SJSA1 (cell line): ENCODE results near the gene CDR2. TPM values are rescaled to one million over a fixed set of nuclear protein-coding genes. Genes with fewer than 3 reads are reported as not detected.

ENCODE experiments used
- DNase-seq, 2 experiments: peaks; one replicate each; pipeline ENCODE4 v3.0.0-alpha.2; 2015 to 2020; ENCODE audit warnings: low spot score in 2 of 2, low read depth in 1 of 2
- H3K27ac ChIP-seq: fragments of 250-450 bp; sonication (Bioruptor Pico); 2 replicates; pipeline ENCODE4 v1.5.1; 2020; ENCODE audit warnings: mild to moderate bottlenecking, moderate library complexity
- H3K27me3 ChIP-seq: fragments of 250-450 bp; sonication (Bioruptor Pico); replicated peaks from 2 replicates; pipeline ENCODE4 v1.5.1; 2020; ENCODE audit warnings: mild to moderate bottlenecking, moderate library complexity
- H3K36me3 ChIP-seq: fragments of 250-450 bp; sonication (Bioruptor Pico); 2 replicates; pipeline ENCODE4 v1.5.1; 2020; ENCODE audit warnings: mild to moderate bottlenecking
- H3K4me1 ChIP-seq: fragments of 250-450 bp; sonication (Bioruptor Pico); replicated peaks from 2 replicates; pipeline ENCODE4 v1.6.1; 2021; ENCODE audit warnings: mild to moderate bottlenecking
- H3K4me3 ChIP-seq: fragments of 250-450 bp; sonication (Bioruptor Pico); 2 replicates; pipeline ENCODE4 v1.5.1; 2020; ENCODE audit warnings: mild to moderate bottlenecking
- H3K9me3 ChIP-seq: fragments of 250-450 bp; sonication (Bioruptor Pico); replicated peaks from 2 replicates; pipeline ENCODE4 v1.5.1; 2020; ENCODE audit warnings: mild to moderate bottlenecking
- total RNA-seq: library from RNA; depleted of rRNA; stranded (reverse); fragments of >200 nt; shearing (Covaris generic); gene quantifications from 2 replicates; pipeline ENCODE4 v1.2.3, GENCODE V29; 2014

CDR2 gene
- total RNA-seq, 1 experiment from 2014 or later: 32.0 TPM

DNA sequence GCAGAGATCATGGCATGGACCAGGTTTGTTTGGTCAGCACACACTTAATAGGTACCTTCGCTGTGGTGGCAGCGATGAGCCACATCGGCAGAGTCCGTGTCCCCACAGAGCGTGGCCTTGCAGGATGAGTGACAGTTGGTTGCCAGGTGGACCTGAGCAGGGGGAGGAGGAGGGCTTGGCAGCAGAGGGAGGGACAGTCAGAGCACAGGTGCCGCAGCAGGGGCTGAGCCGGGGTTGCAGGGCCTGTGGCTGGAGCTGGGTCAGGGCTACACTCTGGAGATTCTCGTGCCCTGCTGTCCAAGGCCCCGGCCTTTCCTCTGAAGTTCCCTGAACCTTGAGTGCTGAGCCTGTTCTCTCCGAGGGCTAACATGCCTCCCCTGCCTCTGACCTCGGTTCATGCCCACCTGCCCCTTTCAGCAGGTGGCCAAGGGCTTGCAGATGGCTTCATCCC lies 52.4 kb downstream of the CDR2 start:
- H3K9me3 ChIP-seq: no peaks in the 10 kb centered on the region
- DNase-seq: peak in 1 of 2 experiments; percentile 30
- H3K4me3 ChIP-seq: no peak overlapping the region
- no peaks in the 10 kb centered on the region for H3K4me1 ChIP-seq
- no peaks in the 10 kb centered on the region for H3K27me3 ChIP-seq
- H3K36me3 ChIP-seq: peaks cover 46% of the 10 kb centered on the region
- no peak overlapping the region for H3K27ac ChIP-seq

DNA sequence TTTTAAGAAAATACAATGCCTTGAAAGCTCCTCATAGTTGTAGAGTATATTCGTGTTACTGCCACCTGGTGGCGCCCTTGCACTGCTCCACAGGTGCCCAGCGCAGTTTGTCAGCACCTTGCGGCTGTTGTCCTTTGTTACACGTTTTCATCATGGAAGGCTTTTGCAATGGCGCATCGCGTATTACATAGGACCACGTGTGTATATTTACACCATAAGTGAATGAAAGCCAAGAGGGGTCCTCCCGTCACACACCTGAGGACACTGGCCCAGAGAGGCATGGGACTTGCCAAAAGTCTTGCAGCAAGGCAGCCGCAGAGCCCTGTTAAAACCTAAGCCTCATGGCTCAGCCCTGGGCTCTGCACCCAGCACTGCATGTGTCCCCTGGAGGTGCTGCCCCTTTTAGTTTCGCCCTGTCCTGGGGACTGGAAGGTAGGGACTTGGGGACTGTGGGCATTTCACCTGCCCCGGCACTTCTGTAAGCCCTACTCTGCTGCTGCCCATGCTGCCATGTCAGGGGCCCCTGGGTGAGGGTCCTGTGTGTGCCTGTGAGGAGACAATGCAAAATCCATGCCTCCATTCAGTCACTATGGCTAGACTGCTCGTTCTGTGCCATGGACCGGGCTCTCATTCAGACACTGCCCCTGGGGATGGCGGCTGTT lies 52.9 kb downstream of the CDR2 start:
- Histone ChIP-seq H3K4me1 (no peaks in the 10 kb centered on the region), H3K36me3 (peaks cover 41% of the 10 kb centered on the region), H3K27ac (no peak overlapping the region), H3K4me3 (no peak overlapping the region), H3K9me3 (no peaks in the 10 kb centered on the region), H3K27me3 (no peaks in the 10 kb centered on the region)
- DNase-seq: peak; percentile 44 to 55

DNA sequence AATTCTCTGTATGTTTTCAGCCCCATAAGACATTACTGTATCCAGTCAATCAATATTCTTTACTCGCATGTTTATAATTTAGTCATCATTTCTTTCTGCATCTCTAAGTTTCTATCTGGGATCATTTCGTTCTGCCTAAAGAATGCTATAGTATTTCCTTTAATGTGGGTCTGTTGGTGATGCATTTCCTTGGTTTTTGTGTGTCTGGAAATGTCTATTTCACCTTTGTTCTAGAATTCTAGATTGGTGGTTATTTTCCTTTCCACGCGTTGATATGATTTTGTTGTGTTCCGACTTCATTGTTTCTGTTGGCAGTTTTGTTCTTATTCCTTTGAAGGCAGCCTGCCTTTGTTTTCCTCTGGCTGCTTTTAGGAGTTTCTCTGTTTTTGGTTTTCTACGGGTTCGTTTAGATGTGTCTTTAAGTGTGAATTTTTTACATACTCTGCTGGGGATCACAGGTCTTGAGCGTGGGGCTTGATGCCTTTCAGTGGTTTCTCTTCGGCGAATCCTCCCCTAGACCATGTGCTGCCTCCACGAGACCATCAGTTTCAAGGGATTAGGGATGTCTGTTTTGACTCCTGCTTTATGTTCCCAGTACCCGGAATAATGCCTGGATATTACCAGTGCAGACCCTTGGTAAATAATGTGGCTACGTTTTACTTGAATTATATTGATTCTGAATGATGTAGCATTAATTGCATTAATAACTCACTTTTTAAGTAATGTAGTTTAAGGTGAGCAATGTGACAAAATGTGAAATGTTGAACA lies 53.7 kb downstream of the CDR2 start:
- DNase-seq: no peak
- peaks cover 45% of the 10 kb centered on the region for H3K36me3 ChIP-seq
- H3K27me3 ChIP-seq: no peaks in the 10 kb centered on the region

DNA sequence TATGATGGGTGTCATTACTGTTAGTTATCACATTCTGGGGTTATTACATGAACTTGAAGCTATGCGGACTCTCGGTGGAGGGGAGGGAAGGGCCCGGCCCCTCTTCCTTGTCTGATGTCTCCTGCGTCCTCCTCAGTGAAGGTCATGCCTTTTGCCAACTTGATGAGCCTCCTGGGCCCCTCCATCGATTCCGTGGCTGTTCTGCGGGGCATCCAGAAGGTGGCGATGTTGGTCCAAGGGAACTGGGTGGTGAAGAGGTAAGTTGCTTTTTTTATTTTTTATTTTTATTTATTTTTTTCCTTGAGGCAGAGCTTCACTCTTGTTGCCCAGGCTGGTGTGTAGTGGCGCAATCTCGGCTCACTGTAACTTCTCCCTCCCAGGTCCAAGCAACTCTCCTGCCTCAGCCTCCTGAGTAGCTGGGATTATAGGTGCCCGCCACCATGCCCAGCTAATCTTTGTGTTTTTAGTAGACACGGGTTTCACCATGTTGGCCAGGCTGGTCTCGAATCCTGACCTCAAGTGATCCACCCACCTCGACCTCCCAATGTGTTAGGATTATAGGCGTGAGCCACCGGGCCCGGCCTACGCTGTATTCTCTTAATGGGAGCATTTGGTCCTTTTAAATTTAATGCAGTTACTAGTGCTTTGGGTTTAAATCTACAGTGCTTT lies 55.6 kb downstream of the CDR2 start:
- DNase-seq: peak in 1 of 2 experiments; percentile 49
- Histone ChIP-seq H3K27ac (no peak overlapping the region), H3K9me3 (no peaks in the 10 kb centered on the region), H3K36me3 (peaks cover 46% of the 10 kb centered on the region), H3K4me3 (no peak overlapping the region), H3K27me3 (no peaks in the 10 kb centered on the region), H3K4me1 (no peaks in the 10 kb centered on the region)

More for the DNA sequence above, 53.7 kb downstream of the CDR2 start:
- no peaks in the 10 kb centered on the region for H3K9me3 ChIP-seq
- no peak overlapping the region for H3K4me3 ChIP-seq
- H3K27ac ChIP-seq: no peak overlapping the region
- H3K4me1 ChIP-seq: no peaks in the 10 kb centered on the region

DNA sequence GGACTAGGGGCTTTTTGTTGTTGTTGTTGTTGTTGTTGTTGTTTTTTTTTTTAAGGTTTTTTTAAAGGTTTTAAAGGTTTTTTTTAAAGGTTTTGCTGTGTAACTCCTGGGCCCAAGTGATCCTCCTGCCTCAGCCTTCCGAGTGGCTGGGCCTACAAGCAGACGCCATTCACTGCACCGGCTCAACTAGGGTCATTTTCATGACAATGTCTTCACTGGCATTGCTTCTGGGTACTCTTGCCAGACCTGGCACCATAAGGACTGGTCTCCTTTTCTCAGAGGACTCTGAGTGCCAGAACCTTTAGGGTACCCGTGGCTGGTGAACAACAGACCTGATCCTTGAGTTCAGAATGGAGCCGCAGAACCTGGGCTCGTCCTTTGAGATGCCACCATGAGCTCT lies 56.8 kb downstream of the CDR2 start:
- DNase-seq: no peak
- H3K36me3 ChIP-seq: peaks cover 52% of the 10 kb centered on the region
- H3K4me3 ChIP-seq: no peak overlapping the region
- no peak overlapping the region for H3K27ac ChIP-seq
- H3K9me3 ChIP-seq: no peaks in the 10 kb centered on the region
- no peaks in the 10 kb centered on the region for H3K4me1 ChIP-seq
- H3K27me3 ChIP-seq: no peaks in the 10 kb centered on the region

DNA sequence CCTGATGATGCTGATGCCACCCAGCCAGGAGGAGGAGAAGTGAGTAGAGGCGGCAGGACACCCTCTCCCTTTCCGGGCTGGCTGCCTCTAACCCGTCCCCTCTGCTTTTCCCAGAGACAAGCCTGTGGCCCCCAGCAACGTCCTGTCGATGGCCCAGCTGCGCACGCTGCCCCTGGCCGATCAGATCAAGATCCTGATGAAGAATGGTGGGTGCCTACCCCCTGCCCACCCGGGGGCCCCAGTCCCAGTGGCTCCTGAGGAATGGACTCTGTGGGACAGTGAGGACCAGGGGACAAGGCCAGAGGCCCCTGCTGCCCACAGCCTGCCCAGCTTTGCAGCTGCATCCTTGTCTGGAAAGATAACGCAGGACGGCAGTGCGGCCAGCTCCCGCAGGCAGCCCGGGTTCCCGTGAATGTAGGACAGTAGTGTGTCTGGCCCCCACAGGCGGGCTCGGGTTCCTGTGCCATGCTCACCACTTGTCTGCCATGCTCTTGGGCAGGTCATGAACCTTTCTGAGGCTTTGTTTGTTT lies 57.4 kb downstream of the CDR2 start:
- Histone ChIP-seq H3K36me3 (peaks cover 50% of the 10 kb centered on the region), H3K4me3 (no peak overlapping the region), H3K9me3 (no peaks in the 10 kb centered on the region), H3K4me1 (no peaks in the 10 kb centered on the region), H3K27ac (no peak overlapping the region), H3K27me3 (no peaks in the 10 kb centered on the region)
- DNase-seq: no peak

DNA sequence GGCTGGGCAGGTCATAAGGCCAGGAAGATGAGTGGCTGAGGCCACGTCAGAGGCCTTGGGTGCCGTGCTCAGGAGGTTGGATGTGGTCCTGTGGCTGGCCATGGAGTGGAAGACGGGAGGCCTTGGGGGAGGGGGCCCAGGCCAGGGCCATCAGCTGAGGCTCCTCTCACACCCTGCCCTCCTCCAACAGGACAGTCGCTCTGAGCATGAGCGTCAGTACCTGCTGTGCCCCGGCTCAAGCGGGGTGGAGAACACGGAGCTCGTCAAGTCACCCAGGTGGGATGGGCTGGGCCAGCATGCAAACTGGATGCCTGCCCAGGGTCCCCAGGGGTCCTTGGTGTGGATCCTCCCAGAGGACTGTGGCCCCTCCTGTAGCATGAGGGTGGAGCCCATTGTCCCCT lies 58.0 kb downstream of the CDR2 start:
- H3K27ac ChIP-seq: no peak overlapping the region
- no peaks in the 10 kb centered on the region for H3K27me3 ChIP-seq
- no peaks in the 10 kb centered on the region for H3K4me1 ChIP-seq
- H3K4me3 ChIP-seq: no peak overlapping the region
- peaks cover 51% of the 10 kb centered on the region for H3K36me3 ChIP-seq
- DNase-seq: no peak
- no peaks in the 10 kb centered on the region for H3K9me3 ChIP-seq

DNA sequence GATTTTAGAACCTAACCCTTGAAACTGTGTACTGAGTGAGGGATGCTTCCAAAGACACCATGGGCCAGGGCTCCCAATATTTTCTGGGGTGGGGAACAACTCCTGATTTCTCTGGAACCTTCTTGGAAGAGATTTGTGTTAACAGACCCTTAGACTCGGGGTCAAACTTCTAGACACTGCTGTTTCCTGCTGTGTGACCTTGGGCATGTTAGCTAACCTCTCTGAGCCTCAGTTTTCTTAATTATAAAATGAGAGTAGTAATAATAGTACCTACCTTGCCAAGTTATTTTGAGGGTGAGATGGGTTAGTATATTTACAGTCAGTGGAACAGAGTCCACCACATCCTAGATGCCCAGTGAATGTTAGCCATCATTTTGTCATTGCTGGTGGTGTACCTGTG lies 58.4 kb downstream of the CDR2 start:
- H3K9me3 ChIP-seq: no peaks in the 10 kb centered on the region
- no peak overlapping the region for H3K27ac ChIP-seq
- no peak for DNase-seq
- H3K4me3 ChIP-seq: no peak overlapping the region
- no peaks in the 10 kb centered on the region for H3K4me1 ChIP-seq
- H3K27me3 ChIP-seq: no peaks in the 10 kb centered on the region
- H3K36me3 ChIP-seq: peaks cover 51% of the 10 kb centered on the region

DNA sequence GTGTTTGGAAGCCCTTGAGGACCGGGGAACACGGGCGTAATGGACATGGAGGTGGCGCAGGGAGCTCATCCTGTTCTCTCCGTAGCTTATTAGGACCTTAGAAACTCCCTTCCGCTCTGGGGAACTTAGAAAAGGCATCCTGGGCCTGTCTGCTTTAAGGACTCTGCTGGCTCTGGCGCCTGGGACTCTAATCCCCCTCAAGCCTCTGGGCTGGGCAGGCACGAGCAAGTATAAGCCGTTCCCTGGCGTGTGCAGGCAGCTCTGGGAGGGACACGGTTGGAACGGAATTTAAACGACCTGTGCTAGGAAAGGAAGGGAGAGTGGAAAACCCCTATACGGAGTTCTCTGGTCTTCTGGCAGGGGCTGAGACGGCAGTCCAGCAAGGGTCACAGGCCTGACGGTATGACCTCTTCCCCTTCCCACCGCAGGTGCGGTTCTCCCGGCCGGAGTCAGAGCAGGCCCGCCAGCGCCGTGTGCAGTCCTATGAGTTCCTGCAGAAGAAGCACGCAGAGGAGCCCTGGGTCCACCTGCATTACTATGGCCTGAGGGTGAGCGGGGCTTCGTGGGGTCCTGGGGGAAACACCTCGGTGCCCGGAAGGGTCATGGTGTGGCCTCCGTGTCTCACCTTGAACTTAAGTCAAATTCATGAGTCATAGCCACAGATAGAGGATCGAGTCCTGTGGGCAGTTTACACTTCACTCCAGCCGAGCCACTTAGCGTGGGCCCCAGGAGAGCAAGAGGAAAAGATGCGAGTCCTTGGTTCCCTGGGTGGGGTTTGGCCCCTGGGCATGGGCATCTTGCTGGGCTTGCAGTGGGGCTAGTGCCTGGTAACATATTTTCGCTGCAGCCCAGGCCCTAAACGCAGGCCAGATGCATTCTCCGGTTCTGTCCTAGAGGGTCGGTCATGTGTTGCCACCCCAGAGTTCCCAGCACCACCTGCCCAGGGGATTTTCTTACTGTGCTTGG lies 59.5 kb downstream of the CDR2 start:
- Histone ChIP-seq H3K27me3 (no peaks in the 10 kb centered on the region), H3K9me3 (no peaks in the 10 kb centered on the region), H3K4me1 (no peaks in the 10 kb centered on the region), H3K36me3 (peaks cover 55% of the 10 kb centered on the region), H3K27ac (no peak overlapping the region), H3K4me3 (no peak overlapping the region)
- DNase-seq: peak in 1 of 2 experiments; percentile 8

DNA sequence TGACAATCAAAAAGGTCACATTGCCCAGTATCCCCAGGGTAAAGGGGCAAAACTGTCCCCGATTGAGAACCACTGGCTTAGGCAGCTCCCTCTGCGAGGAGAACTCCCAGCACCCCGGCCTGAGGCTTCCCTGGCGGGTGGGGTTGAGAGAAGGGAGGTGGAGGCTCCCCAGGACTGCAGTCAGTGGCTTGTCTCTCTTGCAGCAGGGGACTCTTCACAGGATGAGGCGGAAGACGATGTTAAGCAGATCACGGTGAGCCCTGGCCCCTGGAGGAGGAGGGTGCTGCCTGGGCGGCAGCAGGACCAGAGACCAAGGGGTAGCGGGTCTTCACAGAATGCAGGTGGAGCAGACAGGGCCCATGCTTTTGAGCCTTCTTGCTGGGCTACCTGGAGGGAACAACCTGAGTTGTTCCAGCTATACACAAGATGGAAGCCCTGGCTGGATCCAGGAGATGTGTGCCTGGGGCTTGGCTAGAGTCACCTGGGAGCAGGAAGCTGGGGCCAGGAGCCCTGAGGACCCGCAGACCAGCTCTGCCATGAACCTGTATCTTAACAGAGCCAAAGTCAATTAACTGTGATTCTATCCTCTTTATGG lies 60.4 kb downstream of the CDR2 start:
- Histone ChIP-seq H3K27ac (no peak overlapping the region), H3K36me3 (peaks cover 63% of the 10 kb centered on the region), H3K4me3 (no peak overlapping the region), H3K9me3 (no peaks in the 10 kb centered on the region), H3K27me3 (no peaks in the 10 kb centered on the region), H3K4me1 (no peaks in the 10 kb centered on the region)
- peak in 1 of 2 experiments; percentile 36 for DNase-seq

DNA sequence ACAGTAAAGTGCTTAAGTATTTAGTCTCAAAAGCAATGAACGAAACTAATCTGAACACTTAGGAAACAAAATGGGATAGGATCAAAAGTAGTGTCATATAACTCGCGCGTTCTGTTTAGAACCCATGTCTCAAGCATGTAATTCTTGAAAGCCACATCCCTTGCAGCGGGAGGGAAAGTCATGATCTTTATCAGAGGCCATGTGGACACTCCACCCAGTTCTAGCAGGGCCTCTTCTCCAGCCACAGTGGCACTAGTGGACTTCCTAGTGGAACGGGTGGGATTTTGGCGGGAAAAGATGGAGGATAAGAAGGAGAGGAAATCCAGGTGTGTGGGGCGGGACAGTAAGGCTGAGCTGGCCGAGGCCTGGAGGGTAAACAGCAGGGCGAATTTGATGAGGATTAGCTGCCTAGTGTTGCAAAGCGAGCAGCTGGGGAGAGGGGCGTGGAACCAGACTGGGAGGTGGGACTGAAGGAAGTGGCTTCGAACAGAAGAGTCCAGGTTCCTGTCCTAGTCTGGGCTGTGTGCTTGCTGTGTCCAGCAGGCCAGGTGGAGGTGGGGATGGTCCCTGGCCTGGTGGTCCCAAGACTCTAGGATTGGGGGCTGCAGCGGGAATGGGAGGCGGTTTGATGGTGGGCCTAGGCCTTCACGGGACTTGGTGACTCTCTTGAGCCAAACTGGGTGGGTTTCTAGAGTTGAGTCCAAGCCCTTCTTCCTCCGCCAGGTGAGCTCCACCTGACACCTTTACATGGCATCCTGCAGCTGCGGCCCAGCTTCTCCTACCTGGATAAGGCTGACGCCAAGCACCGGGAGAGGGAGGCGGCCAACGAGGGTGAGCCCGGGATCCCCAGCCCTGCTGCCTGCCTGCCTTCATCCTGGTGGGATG lies 61.3 kb downstream of the CDR2 start:
- H3K36me3 ChIP-seq: peaks cover 63% of the 10 kb centered on the region
- no peaks in the 10 kb centered on the region for H3K4me1 ChIP-seq
- no peak overlapping the region for H3K27ac ChIP-seq
- no peaks in the 10 kb centered on the region for H3K27me3 ChIP-seq
- H3K9me3 ChIP-seq: no peaks in the 10 kb centered on the region
- no peak overlapping the region for H3K4me3 ChIP-seq
- peak in 1 of 2 experiments; percentile 34 for DNase-seq

DNA sequence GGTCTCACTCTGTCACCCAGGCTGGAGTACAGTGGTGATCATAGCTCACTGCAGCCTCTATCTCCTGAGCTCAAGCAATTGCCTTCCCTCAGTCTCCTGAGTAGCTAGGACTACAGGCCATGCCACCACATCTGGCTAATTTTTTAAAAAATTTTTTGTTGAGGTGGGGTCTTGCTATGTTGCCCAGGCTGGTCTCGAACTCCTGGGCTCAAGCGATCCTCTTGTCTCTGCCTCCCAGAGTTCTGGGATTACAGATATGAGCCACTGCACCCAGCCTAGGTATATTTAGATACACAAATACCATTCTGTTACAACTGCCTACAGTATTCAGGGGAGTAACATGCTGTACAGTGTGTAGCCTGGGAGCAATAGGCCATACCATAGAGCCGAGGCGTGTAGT lies 62.9 kb downstream of the CDR2 start:
- Histone ChIP-seq H3K4me3 (no peak overlapping the region), H3K27me3 (no peaks in the 10 kb centered on the region), H3K9me3 (no peaks in the 10 kb centered on the region), H3K4me1 (no peaks in the 10 kb centered on the region), H3K36me3 (peaks cover 75% of the 10 kb centered on the region), H3K27ac (no peak overlapping the region)
- DNase-seq: no peak
